ENCODE measurements around the gene ADGRG3. TPM values are rescaled to one million over a fixed set of nuclear protein-coding genes. Genes with fewer than 3 reads are reported as not detected.

The ADGRG3 gene
- polyA plus RNA-seq, 1 donor (not counting 4 experiments of a cell fraction or from before 2014, with no cell fraction given): not detected

DNA sequence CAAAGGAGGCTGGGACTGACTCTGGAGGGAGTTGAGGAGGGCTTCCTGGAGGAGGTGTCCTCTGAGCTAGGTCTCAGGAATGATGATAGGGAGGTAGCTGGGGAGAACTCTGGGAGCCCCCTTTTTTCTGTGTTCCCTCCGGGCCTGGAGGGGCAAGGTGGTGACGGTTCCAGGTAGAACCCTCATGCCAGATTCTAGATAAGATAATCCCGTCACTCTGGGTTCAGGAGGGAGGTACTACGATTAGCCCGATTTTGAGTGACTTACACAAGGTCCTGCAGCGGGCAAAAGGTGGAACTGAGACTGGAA, 18.7 kb upstream of the ADGRG3 start:
- no peaks in the 10 kb centered on the region for H3K9me3 ChIP-seq (ENCODE audit: control insufficient read depth, low read depth, low read length)
- no peak for DNase-seq (ENCODE audit: low read depth, low spot score)
- no peak for FAIRE-seq
- no peaks in the 10 kb centered on the region for H3K27me3 ChIP-seq (ENCODE audit: control insufficient read depth, extremely low read depth, insufficient read depth, low read length)
- no peak overlapping the region for H3K9ac ChIP-seq (ENCODE audit: control insufficient read depth, extremely low read depth, insufficient read depth, low read length)
- TF ChIP-seq, protein P1, sequence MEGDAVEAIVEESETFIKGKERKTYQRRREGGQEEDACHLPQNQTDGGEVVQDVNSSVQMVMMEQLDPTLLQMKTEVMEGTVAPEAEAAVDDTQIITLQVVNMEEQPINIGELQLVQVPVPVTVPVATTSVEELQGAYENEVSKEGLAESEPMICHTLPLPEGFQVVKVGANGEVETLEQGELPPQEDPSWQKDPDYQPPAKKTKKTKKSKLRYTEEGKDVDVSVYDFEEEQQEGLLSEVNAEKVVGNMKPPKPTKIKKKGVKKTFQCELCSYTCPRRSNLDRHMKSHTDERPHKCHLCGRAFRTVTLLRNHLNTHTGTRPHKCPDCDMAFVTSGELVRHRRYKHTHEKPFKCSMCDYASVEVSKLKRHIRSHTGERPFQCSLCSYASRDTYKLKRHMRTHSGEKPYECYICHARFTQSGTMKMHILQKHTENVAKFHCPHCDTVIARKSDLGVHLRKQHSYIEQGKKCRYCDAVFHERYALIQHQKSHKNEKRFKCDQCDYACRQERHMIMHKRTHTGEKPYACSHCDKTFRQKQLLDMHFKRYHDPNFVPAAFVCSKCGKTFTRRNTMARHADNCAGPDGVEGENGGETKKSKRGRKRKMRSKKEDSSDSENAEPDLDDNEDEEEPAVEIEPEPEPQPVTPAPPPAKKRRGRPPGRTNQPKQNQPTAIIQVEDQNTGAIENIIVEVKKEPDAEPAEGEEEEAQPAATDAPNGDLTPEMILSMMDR (optimal IDR thresholded peaks at IDR 0.05 in 1 of 3, IDR thresholded peaks at IDR 0.05 in 1 of 3, conservative IDR thresholded peaks at IDR 0.05 in 1 of 3; ENCODE audit: extremely low read depth in 1 of 3, insufficient read depth in 2 of 3, low read length in 3 of 3): no peak
- no peak for TF ChIP-seq EZH2 (IDR thresholded peaks at IDR 0.05; ENCODE audit: low read length)
- no peaks in the 10 kb centered on the region for H3K9me1 ChIP-seq (ENCODE audit: control insufficient read depth, extremely low read depth, insufficient read depth, low read length)
- dilution Hi-C loops (cut with MboI; ENCODE audit: extremely low pct_ligation_motif_present, low sequenced_read_pairs): no loop called here
- peaks cover 3% of the 10 kb centered on the region for H4K20me1 ChIP-seq (ENCODE audit: control insufficient read depth, extremely low read depth, insufficient read depth, low read length)
- H2AFZ ChIP-seq (ENCODE audit: control insufficient read depth, low read length): no peak overlapping the region
- no peak overlapping the region for H3K27ac ChIP-seq (ENCODE audit: control insufficient read depth, insufficient read depth, low read length)
- H3K4me2 ChIP-seq (ENCODE audit: control insufficient read depth, extremely low read depth, insufficient read depth, low read depth, low read length): no peak overlapping the region
- peaks cover 45% of the 10 kb centered on the region for H3K4me1 ChIP-seq (ENCODE audit: control insufficient read depth, extremely low read depth, insufficient read depth, low read length)
- peaks cover 35 to 38% of the 10 kb centered on the region in 2 experiments for H3K36me3 ChIP-seq (ENCODE audit: control insufficient read depth in 2 of 2, extremely low read depth in 1 of 2, insufficient read depth in 2 of 2, low read length in 2 of 2)
- peaks cover 5% of the 10 kb centered on the region for H3K79me2 ChIP-seq (ENCODE audit: control insufficient read depth, insufficient read depth, low read length)
- no peak overlapping the region for H3K4me3 ChIP-seq (ENCODE audit: control insufficient read depth in 2 of 3, extremely low read depth in 1 of 3, insufficient read depth in 2 of 3, low read depth in 1 of 3, low read length in 3 of 3)

DNA sequence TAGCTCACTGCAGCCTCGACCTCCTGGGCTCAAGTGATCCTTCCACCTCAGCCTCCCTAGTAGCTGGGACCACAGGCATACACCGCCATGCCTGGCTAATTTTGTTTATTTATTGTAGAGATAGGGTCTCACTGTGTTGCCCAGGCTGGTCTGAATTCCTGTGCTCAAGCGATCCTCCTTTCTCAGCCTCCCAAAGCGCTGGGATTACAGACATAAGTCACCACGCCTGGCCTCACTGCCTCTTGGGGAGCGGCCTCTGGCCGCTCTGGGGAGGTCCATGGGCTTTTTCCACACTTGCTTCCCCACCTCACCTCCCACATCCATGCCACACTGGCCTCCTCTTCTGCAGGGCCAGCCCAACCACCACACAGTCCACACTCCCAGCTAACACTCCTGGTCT, 18.3 kb upstream of the ADGRG3 start:
- no peak overlapping the region for H3K4me2 ChIP-seq (ENCODE audit: control insufficient read depth, extremely low read depth, insufficient read depth, low read depth, low read length)
- H3K9me3 ChIP-seq (ENCODE audit: control insufficient read depth, low read depth, low read length): no peaks in the 10 kb centered on the region
- dilution Hi-C loops (cut with MboI; ENCODE audit: extremely low pct_ligation_motif_present, low sequenced_read_pairs): no loop called here
- H3K27me3 ChIP-seq (ENCODE audit: control insufficient read depth, extremely low read depth, insufficient read depth, low read length): no peaks in the 10 kb centered on the region
- TF ChIP-seq EZH2 (IDR thresholded peaks at IDR 0.05; ENCODE audit: low read length): no peak
- TF ChIP-seq, protein P1 (optimal IDR thresholded peaks at IDR 0.05 in 1 of 3, IDR thresholded peaks at IDR 0.05 in 1 of 3, conservative IDR thresholded peaks at IDR 0.05 in 1 of 3; ENCODE audit: extremely low read depth in 1 of 3, insufficient read depth in 2 of 3, low read length in 3 of 3): no peak
- FAIRE-seq (no peak), DNase-seq (ENCODE audit: low read depth, low spot score) (no peak)
- H3K4me3 ChIP-seq (ENCODE audit: control insufficient read depth in 2 of 3, extremely low read depth in 1 of 3, insufficient read depth in 2 of 3, low read depth in 1 of 3, low read length in 3 of 3): no peak overlapping the region
- H2AFZ ChIP-seq (ENCODE audit: control insufficient read depth, low read length): no peak overlapping the region
- H3K79me2 ChIP-seq (ENCODE audit: control insufficient read depth, insufficient read depth, low read length): peaks cover under 1% of the 10 kb centered on the region
- H4K20me1 ChIP-seq (ENCODE audit: control insufficient read depth, extremely low read depth, insufficient read depth, low read length): peaks cover 4% of the 10 kb centered on the region
- H3K36me3 ChIP-seq (ENCODE audit: control insufficient read depth in 2 of 2, extremely low read depth in 1 of 2, insufficient read depth in 2 of 2, low read length in 2 of 2): peaks cover 31 to 34% of the 10 kb centered on the region in 2 experiments
- H3K27ac ChIP-seq (ENCODE audit: control insufficient read depth, insufficient read depth, low read length): no peak overlapping the region
- no peak overlapping the region for H3K9ac ChIP-seq (ENCODE audit: control insufficient read depth, extremely low read depth, insufficient read depth, low read length)
- no peaks in the 10 kb centered on the region for H3K9me1 ChIP-seq (ENCODE audit: control insufficient read depth, extremely low read depth, insufficient read depth, low read length)
- H3K4me1 ChIP-seq (ENCODE audit: control insufficient read depth, extremely low read depth, insufficient read depth, low read length): peaks cover 44% of the 10 kb centered on the region
